Activated T-cell treated with anti-CD3 and anti-CD28 coated beads, Interleukin-2, amount 50 U/mL, for 1 hour (primary cell): ENCODE results near the gene EFL1.

Experiments
- DNase-seq: peaks from one replicate; pipeline ENCODE4 v3.0.0-alpha.2; 2020

EFL1 gene

DNA sequence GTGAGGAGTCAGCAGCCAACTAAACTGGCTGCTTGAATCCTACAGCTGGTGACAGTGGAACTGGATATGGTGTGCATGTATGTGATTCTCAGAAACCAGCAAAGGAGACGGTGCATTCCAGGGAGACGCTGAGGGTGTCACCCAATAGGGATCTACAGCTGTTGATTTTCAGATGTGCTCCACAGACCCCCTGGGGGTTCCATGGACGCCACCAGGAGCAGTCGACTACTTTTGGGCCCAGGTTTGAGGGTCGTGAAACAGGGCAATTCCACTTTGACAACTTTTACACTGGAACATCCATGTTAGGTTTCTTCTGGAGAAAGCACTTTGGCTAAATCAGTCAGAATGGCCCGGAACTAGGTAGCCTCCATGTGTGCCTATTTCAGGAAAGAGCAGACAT lies 145.2 kb downstream of the EFL1 start:
- DNase-seq: no peak

DNA sequence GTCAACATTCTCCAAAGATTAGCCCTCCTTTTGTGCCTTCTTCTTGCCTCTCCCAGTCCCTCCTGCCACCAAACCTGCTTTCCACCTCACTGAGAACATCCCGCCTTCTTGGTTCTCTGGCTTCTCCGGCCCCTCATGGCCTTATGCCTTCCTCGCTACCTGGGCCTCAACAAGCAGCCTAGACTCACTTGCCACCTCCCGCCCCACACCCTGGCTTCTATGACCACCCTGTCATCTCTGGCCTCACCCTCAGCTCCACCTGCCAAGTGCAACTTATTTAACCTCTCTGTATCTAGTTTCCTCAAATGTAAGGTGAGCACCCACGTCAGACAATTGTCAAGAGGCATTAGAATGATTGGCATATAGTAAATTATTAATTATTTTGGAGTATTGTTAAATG lies 147.9 kb downstream of the EFL1 start:
- no peak for DNase-seq

DNA sequence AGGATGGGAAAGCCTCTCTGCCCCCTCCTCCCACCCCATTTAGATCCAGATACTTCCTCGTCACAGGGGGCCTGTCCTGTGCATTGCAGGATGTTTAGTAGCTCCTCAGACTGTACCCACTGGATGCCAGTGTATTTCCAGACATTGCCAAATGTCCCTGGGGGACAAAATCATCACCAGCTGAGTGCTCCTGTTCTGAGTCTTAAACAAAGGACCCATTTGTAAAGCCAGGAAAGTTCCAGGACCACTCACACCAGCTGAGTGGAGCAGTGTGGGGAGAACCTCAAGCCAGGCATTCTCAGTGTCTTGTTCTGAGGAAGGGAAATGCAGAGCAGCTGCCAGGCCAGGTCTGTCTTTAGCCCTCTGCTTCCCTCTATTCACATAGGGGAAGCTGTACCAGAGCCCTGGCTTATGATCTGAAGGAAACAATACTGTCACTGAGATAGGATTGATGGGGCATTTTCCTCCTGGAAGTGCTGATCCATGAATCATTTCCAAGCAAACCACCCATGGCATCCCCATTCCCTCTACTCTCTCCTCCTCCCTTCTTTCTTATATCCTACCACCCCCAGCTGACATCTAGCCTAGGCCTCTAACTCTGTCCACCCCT lies 149.3 kb downstream of the EFL1 start:
- no peak for DNase-seq

DNA sequence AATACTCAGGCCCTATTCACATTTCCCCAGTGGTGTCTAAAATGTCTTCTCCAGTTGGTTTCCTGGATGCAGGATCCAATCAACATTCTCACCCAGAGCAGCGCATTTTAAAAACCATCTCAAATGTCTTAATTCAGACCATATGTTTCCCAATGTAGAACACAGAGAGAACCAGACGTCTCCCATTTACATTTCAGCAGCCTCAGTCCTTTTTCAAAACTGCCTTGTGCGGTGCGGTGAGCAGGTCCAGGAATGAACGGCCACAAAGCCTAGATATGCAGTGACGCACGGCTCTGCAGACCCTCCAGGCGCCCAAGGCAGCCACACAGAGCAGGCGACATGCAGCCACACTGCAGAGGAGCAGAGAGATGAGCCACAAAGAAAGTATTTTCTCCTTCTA lies 150.6 kb downstream of the EFL1 start:
- no peak for DNase-seq

DNA sequence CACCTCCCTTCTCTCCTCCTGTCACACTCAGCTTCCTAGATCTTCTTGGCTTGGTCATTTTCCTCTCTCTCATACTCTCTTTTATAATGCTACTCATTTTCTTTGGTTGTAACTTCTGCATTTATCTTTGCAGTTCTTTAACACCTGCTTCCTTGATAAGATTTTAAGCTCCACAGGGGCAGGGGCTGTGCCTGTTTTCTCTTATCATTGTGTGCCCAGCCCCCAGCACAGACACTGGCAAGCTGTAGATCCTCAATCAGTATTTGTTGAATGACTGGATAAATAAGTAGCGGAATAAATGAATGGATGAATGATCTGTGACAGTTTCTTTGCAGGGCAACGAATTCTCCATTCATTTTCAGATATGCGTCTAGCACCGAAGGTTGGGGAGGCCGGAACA lies 152.4 kb downstream of the EFL1 start:
- DNase-seq: no peak

DNA sequence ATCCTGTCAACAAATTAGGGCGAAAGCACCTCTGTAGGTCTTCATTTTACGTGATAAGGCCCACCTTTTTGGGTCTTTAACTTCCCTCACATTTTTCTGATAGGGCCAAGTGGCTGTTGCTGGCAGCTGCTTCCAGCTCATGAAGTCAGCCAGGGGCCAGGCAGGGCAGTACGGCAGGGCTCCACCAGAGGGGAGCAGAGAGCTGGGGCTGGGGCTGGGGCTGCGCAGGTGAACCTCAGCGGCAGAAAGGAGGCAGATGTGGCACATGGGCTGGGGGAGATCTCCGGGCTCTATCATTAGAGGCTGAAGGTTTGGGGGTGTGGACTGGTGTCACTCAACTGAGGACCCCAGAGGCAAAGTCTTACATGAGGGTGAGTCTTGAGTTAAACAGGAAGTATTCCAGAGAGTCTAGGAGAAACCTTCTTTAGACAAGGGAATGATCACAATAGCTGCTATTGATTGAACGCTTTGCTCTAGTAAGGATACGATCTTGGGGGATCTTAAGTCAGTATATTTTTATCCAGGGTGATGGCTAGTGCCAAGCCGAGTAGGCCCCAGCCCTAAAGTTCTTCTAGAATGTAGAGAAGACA lies 153.9 kb downstream of the EFL1 start:
- DNase-seq: peak; percentile 74

DNA sequence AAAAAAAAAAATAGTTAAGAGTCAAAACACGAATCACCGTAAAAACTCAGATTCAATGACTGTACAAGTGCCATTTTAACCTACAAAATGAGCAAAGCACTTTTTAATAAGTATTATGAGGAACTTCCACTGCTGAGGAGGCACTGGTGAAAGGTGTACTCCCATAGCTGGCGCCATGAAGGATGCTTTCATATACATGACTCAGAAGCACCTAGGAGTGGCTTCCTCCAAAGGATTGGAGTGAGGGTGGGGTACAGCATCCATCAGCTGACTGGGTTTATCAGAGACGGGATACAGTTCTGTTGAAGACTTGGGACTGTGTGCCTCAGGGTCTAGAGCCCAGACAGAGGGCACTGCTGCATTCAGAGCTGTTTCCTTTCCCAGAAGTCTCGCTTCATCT lies 155.9 kb downstream of the EFL1 start:
- no peak for DNase-seq

DNA sequence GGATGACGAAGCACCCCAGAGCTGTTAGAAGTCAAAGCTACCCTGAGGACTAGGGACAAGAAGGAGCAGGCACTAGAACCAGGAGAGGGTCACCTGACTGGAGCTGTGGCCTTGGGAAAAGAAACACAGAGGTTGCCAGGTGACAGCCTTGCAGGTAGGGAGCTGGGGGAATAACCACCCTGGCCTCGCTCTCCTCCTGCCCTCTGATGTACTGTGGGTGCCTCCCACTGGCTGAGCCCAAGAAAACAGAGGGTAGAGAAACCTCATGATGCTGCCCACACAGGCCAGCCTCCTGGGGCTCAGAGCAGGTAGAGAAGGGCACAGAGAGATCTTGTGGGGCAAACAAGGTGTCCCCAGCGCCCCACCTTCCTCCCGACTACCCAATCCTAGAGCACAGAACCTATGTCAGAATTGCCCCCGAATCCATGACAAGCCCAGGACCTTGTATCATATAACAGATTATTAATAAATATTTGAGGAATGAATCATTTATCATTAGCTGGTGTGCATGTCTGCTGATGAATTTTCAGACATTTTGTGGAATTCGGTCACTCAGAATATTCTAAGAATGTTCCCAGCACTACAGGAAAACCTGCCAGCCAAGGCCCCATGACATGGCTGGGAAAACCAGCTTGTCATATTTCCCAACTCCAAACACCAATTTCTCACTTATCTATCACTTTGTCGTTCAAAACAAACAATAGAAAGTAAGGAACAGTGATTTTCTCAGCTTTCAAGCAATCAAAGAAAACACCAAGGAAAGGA lies 156.9 kb downstream of the EFL1 start:
- no peak for DNase-seq

DNA sequence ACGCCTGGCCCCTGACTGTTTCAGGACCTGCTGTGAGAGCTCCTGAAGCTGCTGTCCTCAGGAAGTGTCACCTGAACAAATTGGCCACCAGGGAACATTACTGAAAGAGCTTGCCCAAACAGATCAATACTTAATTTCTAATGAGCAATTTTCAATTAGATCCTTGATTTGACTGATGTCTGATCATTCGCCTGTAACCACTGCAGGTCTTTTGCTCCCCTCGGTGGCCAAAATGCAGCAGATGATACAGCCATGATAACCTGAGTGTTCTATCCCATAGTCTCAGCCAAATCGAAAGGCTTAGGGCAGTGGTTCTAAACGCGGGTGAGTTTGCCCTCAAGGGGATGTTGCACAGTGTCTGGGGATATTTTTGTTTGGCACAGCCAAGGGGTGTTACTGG lies 159.1 kb downstream of the EFL1 start:
- no peak for DNase-seq

DNA sequence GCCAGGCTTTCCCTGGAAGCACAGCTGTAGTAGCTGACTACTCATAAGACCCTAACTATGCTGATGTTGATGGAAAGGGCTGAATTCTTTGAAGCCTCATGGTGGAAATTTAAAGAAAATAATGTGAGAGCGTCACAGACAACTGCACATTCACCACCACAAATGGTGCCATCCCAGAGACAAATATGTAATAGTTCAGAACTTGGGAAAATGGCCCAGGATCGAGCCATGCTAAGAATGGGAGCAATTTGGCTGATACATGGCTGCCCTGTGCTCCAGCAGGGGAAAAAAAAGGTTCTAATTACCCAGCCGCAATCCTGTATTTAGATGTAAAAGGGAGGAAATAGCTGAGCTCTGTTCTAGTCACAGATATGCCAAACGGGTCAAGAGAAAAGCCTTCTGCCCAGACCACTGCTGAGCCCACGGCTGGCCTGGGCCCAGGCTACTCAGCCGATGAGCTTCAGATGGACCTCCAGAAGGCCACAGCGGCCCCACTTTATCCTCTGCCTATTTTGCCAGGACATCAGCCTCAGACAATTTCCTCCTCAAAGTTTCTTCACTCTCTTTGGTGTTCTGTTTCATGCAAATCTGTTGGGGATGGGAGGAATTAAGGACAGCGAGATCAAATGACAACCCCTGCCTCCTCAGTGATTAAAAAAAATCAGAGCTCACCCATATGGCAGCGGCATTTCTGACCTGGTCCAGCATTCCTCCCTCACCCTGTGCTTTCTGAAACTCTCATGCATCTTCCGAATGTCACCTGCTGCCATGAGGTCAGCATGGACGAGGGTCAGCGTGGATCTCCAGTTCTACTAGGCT lies 162.2 kb downstream of the EFL1 start:
- no peak for DNase-seq

DNA sequence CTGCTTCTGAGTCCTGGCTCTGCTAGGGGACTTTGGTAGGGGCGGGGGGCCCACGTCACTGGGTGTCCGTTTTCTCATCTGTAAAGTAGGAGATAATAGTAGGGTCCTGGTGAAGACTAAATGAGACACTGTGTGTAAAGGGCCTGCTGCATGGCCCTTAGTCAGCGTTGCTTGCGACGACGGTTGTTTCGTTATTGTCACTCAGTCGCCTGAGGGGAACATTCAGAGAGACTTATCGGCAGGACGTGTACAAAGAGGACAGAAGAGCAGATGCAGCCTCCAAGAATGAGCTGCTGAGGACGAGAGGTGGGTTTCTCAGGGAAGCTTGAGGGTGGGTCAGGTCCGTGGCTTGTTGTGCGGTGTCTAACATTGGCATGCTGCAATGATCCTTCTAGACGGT lies 163.9 kb downstream of the EFL1 start:
- no peak for DNase-seq

DNA sequence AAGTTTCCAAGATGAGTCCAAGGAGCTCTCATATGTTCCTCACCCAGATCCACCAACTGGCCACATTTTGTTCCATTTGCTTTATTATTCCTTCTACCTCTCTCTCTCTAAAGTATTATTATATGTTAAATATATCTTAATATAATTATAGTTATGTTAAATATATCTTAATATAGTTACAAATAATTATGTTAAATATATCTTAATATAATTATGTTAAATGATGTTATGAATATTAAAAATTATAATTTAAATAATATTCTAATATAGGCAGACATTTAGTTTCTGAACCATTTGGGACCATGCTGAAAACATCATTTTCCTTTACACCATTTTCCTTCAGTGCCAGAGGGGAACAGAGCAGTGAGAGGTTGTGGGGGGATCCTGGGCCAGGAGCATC lies 166.7 kb downstream of the EFL1 start:
- DNase-seq: no peak

DNA sequence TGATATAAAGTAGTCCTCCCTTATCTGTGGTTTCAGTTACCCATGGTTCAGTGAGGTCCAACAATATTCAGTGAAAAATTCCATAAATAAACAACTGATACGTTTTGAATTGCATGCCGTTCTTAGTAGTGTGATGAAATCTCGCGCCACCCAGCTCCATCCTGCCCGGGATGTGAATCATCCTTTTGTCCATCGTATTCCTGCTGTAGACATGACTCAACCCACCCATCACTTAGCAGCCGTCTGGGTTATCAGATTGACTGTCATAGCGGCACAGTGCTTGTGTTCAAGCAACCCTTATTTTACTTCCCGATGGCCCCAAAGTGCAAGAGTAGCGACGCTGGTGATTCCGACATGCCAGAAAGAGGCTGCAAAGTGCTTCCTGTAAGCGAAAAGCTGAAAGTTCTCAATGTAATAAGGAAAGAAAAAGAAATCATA lies 168.7 kb downstream of the EFL1 start:
- no peak for DNase-seq

DNA sequence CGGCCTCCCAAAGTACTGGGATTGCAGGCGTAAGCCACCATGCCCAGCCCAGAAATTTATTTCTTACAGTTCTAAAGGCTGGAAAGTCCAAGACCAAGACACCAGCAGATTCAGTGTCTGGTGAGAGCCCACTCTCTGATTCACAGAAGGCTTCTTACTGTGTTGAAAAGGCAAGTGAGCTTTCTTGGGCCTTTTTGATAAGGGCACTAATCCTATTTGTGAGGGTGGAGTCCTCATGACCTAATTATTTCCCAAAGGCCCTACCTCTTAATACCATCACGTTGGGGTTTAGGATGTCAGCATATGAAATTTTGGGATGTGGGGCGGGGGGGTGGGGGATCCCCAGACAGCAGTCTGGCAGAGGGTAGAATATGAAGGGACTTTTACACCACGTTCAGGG lies 169.2 kb downstream of the EFL1 start:
- DNase-seq: no peak

DNA sequence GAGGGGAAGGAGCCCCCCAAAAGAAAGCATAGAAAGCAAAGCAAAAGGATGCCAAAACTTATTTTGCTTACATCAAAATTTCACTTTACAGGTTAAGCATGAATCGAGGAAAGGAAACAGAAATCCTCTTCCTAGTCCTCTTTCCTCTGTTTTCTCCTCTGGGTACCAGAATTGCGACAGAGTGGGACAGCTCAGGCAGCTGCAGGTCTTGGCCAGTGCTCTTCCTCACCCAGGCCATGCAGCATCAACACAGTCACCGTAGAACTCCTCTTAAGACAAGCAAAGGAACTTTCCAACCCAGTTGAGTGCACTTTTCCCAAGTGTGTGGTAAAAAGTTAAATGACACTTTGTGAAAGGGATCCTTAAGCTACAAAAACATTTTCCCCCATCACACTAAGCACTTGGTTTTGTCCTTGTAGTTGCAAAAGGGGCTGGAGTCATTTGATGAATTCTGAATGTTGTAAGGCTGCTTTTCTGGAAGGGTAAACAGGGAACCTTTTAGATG lies 170.8 kb downstream of the EFL1 start:
- no peak for DNase-seq

DNA sequence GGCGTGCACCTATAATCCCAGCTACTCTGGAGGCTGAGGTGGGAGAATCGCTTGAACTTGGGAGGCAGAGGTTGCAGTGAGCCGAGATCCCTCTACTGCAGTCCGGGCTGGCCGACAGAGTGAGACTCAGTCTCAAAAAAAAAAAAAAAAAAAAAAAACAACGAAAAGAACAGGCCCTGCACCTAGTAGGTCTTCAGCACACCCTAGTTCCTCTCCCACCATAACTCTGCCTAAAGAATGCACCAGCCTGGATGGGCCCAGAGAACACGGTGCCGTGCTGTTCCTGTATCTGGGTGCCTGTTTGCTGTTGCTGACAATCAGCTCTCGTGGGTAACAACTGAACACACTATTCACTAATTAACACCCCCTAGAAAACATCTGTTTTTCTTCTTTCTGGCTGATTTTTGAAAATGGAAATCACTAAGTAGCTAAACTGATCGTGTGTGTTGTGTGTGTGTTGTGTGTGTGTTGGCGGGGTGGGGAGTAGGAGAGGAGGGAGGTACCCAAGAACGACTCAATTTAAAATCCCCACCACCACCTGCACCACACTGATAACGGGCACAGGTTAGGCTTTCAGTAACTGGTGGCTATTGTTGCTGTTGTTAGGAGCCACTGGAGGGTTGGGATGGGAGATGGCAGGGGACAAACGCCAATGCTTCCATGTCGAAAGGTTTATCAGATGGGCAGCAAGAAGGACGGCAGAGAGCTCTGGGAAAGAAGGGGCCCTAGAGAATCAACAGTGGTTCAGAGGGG lies 176.1 kb downstream of the EFL1 start:
- no peak for DNase-seq

DNA sequence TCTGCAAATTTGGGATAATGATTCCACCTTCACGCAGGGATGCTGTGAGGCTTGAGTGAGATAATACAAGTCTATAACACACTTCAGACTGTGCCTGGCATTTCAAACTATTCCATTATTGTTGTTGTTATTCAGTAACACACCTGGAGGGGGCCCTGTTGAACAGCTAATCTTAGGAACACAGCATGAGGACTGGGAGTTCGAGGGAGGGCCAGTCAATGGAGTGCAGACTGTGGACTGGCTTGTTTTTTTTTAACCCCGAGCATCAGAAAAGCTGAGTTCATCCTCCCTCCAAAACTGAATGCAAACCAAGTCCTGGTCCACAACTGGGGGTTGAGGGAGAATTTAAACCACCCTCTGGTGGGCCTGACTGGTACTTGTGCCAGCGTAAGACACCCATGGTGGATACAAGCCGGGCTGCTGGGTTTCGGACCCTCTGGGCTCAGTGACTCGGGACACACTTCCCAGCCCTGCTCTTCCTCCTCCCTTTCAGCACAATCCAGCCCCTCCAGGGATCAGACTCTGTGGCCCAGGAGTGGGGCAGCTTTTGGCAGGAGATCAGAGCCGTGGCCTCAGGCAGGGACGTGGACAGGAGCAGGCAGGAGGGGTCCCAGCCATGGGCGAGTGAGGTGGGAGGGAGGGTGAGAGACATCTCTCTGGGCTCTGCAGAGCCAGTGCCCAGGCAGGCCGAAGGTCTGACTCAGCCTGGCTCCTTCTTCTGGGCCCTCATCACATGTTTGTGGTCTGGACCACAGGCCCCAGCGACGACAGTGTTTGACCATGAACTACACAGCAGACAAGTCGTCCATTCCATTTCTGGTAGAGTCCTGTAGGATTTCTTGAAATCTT lies 180.4 kb downstream of the EFL1 start:
- no peak for DNase-seq

DNA sequence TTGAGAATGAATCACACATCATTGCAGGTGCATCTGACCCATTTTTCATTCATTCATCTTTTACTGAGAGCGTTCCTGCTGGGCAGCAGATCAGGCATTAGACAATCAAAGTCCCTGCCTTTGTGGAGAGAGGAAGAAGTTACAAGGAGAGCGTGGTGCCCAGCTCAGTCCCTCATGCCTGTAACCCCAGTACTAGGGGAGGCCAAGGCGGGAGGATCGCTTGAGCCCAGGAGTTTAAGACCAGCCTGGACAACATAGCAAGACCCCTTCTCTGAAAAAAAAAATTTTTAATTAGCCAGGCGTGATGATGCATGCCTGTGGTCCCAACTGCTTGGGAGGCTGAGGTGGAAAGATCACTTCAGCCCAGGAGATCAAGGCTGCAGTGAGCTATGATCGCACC lies 181.8 kb downstream of the EFL1 start:
- no peak for DNase-seq
